Testis (tissue), 2 donors: Measurements from ENCODE around the gene TENM4.

Experiments
- POLR2A ChIP-seq: fragments of 450-650 bp; IDR thresholded peaks from one replicate; pipeline ENCODE4 v1.6.1; 2017; ENCODE audit warnings: antibody characterized with exemption, mild to moderate bottlenecking, moderate library complexity
- TF ChIP-seq, protein P1 (sequence below), 3 experiments: fragments of 450-650 bp in 2 of 3; fragments of 200-600 bp in 1 of 3; sonication (generic) in 1 of 3; IDR thresholded peaks; one replicate each; pipeline ENCODE4 v1.5.1; 2016 to 2019; ENCODE audit warnings: antibody characterized with exemption in 3 of 3, mild to moderate bottlenecking in 2 of 3, moderate library complexity in 1 of 3

DNA sequence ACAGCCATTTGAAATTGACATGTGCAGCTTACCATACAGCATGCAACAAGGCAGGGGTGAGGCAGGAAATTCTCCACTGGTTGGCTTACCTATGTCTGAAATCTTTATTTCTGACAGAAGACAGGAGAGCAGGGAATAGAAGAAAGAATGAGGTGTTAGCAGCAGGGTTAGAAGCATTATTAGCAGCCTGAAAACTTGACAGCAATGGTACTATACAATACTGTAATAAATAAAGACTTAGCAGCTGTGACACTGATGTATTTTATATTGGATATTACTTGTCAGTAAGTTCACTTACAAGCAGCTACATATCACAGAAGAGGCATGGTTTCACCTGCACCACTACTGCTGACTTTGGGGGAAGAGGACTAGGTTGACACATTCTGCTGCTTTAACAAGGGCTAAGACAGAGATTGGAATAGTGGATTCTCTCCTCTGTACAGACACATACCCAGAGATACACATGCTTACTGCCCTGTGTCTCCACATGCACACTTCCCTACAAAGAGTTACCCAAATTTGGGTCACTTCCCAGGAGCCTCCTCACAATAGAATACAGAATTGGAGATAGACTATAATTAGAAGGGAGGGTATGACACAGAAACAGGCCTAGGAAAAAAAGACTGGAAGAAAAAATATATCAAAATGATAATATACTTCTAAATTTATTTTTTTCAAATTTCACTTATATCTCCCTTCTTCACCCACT is 720.4 kb downstream of the TENM4 start:
- TF ChIP-seq, protein P1, sequence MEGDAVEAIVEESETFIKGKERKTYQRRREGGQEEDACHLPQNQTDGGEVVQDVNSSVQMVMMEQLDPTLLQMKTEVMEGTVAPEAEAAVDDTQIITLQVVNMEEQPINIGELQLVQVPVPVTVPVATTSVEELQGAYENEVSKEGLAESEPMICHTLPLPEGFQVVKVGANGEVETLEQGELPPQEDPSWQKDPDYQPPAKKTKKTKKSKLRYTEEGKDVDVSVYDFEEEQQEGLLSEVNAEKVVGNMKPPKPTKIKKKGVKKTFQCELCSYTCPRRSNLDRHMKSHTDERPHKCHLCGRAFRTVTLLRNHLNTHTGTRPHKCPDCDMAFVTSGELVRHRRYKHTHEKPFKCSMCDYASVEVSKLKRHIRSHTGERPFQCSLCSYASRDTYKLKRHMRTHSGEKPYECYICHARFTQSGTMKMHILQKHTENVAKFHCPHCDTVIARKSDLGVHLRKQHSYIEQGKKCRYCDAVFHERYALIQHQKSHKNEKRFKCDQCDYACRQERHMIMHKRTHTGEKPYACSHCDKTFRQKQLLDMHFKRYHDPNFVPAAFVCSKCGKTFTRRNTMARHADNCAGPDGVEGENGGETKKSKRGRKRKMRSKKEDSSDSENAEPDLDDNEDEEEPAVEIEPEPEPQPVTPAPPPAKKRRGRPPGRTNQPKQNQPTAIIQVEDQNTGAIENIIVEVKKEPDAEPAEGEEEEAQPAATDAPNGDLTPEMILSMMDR (IDR thresholded peaks at IDR 0.05): no peak
- no peak for TF ChIP-seq POLR2A
